ENCODE results near the gene CEBPG.

- no peak for TF ChIP-seq CTCF (conservative IDR thresholded peaks at IDR 0.05 in 1 of 2, IDR thresholded peaks at IDR 0.05 in 1 of 2; ENCODE audit: extremely low read depth in 1 of 2, insufficient read depth in 1 of 2, low read depth in 1 of 2, low read length in 2 of 2)
- no peak for TF ChIP-seq EZH2 (IDR thresholded peaks at IDR 0.05; ENCODE audit: borderline replicate concordance, low read length)
Observed at GRCh38 chr19:33343859-33344572, 29.5 kb upstream of the CEBPG start.
